ENCODE results near the gene CD248.

- TF ChIP-seq FOXP2 (optimal IDR thresholded peaks at IDR 0.05; ENCODE audit: borderline replicate concordance, extremely low read depth, extremely low read length, insufficient read depth) (no peak), TAF1 (IDR thresholded peaks at IDR 0.05; ENCODE audit: borderline replicate concordance, insufficient read depth, low read length) (no peak), POLR2AphosphoS5 (IDR thresholded peaks at IDR 0.05; ENCODE audit: low read depth, low read length) (no peak), REST (IDR thresholded peaks at IDR 0.05; ENCODE audit: insufficient read depth in 1 of 2, low read depth in 2 of 2, low read length in 2 of 2) (no peak), SIN3A (IDR thresholded peaks at IDR 0.05; ENCODE audit: borderline replicate concordance, insufficient read depth, low read length) (no peak)
Measured at GRCh38 chr11:66363187-66363601, 46.4 kb upstream of the CD248 start.

All from PFSK-1 (cell line).